Stimulated activated CD4-positive, alpha-beta T cell treated with anti-CD3 and anti-CD28 coated beads, Interleukin-1b, Interleukin-23, amount 100 ng/mL, for 1 hour (primary cell): ENCODE results near the gene MAPKAP1.
A peak's percentile ranks its signal among the peaks of the same experiment; 100 is the strongest.
"Not testable (repeated sequence)": the region's sequence is repeated elsewhere in the genome, so short reads cannot be mapped to it uniquely, and the experiment has no call there.

Source experiments
- DNase-seq, 2 donors: peaks; one replicate each; pipeline ENCODE4 v3.0.0-alpha.2; 2020; ENCODE audit warnings: low read depth in 2 of 2

Gene MAPKAP1

GRCh38 chr9:125409637-125410521 lies 297.1 kb downstream of the MAPKAP1 start:
- DNase-seq, result no peak

GRCh38 chr9:125409217-125409636 lies 297.8 kb downstream of the MAPKAP1 start:
- DNase-seq, result no peak

DNA sequence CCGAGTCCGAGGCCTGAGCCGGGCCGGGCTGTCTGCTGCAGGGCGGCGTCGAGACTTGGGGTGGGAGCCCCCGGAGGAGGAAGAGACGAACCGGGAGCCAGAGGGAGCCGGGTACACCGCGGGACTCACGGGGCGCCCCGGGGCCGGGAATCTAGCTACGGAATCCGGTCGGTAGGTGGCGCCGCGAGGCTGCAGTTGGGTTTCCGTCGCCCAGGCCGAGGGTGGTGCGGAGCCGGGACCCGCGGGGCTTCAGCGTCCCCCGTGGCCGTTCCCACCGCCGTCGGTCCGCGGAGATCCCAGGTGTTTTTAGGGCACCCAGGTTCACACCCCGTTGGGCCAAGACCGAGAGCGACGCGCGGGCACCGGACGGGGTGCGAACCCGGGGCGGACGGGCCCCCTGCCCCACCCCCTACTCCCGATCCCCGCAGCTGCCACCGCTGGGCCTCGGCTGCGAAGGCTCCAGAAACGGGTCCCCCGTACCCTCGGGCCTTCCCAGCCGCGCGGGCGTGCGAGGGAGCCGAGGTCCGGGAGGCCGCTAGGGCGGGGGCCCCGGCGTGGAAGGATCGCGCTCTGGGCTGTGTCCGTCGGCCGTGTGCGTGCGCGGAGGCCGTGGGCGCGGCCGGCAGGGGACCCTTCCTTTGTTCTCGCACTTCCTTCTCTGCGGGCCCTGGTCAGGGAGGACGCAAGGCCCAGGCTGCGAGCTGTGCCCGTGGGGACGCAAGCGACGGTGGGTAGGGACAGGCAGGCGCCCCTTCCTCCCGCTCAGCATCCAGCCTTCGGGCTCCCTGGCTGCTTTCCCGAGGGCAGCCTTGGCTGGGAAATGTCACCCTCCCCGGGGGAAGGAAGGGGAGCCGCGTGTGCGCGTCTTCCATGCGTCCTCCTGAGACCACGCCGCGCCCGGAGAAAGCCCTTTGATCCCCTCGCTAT lies 298.8 kb downstream of the MAPKAP1 start:
- peak; percentile 37 to 79 for DNase-seq

GRCh38 chr9:125407432-125407973 lies 299.5 kb downstream of the MAPKAP1 start:
- no peak for DNase-seq

DNA sequence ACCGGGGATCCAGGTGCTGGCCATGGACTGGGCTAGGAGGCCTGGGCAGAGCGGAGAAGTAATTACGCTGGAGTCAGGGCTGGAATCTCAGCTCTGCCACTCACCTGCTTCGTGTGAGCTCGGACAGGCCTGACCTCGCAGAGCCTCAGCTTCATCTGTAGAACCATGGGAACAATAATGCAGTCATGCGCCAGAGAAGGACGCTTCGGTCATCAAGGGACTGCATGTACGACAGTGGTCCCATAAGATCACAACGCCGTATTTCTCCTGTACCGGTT lies 300.3 kb downstream of the MAPKAP1 start:
- DNase-seq, result no peak

DNA sequence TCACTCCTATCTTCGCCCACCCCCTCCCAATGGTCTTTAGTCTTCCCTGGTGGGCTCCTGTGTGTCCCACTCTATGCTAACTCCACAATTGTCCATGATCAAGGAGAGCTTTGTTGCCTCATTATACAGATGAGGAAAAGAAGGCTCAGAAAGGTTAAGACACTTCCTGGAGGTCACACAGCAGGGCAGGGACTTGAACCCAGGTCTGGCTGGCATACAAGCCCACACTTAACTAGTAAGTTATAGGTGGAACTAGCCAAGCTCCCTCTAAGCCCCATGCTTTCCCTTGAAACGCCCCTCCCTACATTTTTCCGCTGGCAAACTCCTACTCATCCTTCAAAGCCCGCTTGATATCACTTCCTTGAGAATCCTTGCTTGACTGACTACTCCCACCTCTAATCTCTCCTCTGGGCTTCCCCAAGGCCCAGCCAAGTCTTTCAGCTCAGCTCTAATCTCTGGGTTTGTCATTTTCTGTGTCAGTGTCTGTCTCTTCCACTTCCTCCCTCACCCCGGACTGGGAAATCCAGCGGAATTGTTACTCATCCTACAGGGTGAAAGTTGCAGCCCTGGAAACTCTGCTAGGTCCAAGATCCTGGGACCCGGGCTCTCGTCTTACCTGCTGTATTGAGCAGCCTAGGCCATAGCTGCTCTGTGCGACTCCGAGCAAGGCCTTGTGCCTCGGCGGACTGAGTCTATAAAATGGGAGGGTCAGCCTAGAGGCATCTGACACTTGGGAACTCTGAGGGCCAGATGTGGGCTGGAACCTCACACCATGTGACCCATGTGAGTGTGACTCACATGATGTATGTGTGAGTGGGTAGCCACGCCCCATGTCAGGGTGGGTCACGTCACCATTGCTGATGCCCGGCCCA lies 300.8 kb downstream of the MAPKAP1 start:
- DNase-seq, result no peak

- DNase-seq, result no peak
Observed at GRCh38 chr9:125404733-125405132, 302.3 kb downstream of the MAPKAP1 start.

DNA sequence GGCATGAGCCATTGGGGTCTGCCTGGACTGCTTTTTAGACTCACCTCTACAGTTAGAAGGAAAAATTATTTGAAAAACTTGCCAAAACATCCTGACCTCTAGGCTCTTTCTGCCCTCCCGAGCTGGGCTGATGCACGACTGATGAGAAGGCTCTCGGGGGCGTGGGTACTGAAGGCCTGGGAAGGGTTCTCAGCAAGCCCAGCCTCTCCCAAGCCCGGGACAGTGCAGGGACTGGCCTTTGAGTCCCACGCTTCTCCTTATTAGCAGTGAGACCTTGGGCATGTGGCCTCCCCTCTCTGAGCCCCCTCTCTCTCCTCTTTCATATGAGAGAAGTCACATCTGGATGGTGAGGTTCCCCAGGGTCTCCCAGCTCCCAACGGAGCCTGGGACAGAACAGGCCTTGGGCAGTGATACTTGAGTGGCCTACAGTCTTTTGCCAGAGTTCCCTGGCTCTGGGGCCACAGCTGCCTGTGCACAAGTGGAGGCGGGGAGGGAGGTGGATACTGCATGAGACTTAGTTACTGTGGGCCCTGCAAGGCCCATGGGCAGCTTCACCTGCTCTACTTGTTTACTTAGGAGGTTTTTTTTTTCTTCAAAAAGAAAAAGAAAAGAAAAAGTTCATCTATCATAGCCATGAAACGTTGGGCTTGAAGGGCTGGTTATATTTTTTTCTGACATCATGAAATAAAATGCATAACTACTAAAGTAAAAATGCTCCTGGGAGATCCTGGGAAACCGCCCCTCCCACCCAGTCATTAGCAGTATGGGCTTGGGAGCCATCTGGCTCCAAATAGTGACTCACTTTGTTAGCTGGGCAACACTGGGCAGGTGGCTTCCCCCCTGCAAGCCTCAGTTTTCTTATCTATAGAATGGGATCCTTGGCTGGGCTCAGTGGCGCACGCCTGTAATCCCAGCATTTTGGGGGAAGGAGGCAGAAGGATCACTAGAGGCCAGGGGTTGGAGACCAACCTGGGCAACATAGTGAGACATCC lies 306.0 kb downstream of the MAPKAP1 start:
- DNase-seq, result no peak

GRCh38 chr9:125400232-125400631 lies 306.8 kb downstream of the MAPKAP1 start:
- DNase-seq, result not testable (repeated sequence)

- DNase-seq, result no peak
Observed at GRCh38 chr9:125399666-125400065, 307.3 kb downstream of the MAPKAP1 start.

- DNase-seq, result no peak
Observed at GRCh38 chr9:125399165-125399564, 307.8 kb downstream of the MAPKAP1 start.

GRCh38 chr9:125398243-125398642 lies 308.8 kb downstream of the MAPKAP1 start:
- no peak for DNase-seq

GRCh38 chr9:125397736-125398135 lies 309.3 kb downstream of the MAPKAP1 start:
- no peak for DNase-seq

DNA sequence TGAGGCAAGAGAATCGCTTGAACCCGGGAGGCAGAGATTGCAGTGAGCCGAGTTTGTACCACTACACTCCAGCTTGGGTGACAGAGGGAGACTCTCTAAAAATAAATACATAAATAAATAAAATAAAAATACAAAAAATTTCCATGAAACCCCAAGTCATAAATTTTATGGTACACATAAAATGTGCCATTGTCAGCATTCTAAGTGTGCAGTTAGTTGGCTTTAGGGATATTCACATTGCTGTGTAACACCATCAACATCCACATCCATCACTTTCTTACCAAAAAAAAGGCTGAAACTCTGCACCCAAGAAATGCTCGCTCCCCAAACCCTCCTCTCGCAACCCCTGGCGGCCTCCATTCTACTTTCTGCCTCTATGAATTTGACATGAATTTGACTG lies 310.2 kb downstream of the MAPKAP1 start:
- DNase-seq, result no peak

GRCh38 chr9:125393426-125393825 lies 313.6 kb downstream of the MAPKAP1 start:
- DNase-seq, result no peak

DNA sequence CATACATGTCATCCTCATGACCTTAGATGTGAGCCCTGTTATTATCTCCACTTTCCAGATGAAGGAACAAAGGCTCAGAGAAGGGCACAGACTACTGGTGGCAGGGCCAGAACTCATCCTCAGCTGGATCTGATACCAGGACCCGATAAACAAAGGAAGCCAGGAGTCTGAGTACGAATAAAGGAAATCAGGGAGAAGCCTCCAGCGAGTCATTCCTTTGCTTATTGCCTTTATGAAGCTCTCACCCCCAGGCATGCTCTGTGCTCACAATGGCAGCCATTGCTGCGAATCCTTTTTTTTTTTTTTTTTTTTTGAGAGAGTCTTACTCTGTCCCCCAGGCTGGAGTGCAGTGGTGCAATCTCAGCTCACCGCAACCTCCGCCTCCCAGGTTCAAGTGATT lies 315.3 kb downstream of the MAPKAP1 start:
- DNase-seq, result no peak

DNA sequence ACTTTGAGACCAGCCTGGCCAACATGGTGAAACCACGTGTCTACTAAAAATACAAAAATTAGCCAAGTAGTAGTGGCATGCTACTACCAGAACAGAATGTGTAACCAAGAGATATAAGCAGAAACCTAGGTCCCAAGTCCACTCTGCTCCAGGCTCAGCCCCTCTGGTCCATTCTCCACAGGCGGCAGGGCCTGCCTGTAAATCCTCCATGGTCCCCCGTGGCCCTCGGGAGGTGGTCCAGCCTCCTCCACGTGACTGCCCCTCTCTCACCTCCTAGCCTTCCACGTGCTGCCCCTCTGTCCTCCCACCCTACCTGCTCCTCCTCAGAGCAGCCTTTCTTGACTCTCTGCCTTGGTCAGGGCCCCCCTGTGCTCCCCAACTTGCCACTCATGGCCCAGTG lies 318.0 kb downstream of the MAPKAP1 start:
- no peak for DNase-seq

- no peak for DNase-seq
Observed at GRCh38 chr9:125387861-125388524, 319.0 kb downstream of the MAPKAP1 start.
